Lower leg skin (tissue), 4 donors: ENCODE measurements around the gene NPY5R. TPM values are rescaled to one million over a fixed set of nuclear protein-coding genes. Genes with fewer than 3 reads are reported as not detected.

Experiments
- DNase-seq, 2 donors: peaks; one replicate each; pipeline ENCODE4 v3.0.0-alpha.2; 2019; ENCODE audit warnings: low spot score in 2 of 2
- H3K4me3 ChIP-seq: fragments of 200-600 bp; sonication (generic); 2 replicates; pipeline ENCODE4 v1.5.1; 2017; ENCODE audit warnings: mild to moderate bottlenecking, low read depth; ENCODE audit not compliant: poor library complexity, severe bottlenecking
- POLR2A ChIP-seq, 2 donors: fragments of 450-650 bp; IDR thresholded peaks; one replicate each; pipeline ENCODE4 v1.6.1; 2016 to 2017; ENCODE audit warnings: antibody characterized with exemption in 2 of 2, mild to moderate bottlenecking in 1 of 2, moderate library complexity in 1 of 2
- WGBS, 2 donors: methylation state at CpG; one replicate each; pipeline ENCODE4 v1.1.5; 2018; 5-methylcytosine and 5-hydroxymethylcytosine counted together
- intact Hi-C: fragments of 100-400 bp; cut with DNase I; formaldehyde crosslinking; loops from one replicate; pipeline ENCODE4 v1.15.0; 2023; ENCODE audit warnings: low total_unique reads
- total RNA-seq, 4 donors: library from RNA; depleted of rRNA; stranded (reverse); fragments of >200 nt; gene quantifications; one replicate each; pipeline ENCODE4 v1.1.0, GENCODE V29; 2016
- TF ChIP-seq, protein P1 (sequence below), 3 donors: fragments of 450-650 bp; IDR thresholded peaks; one replicate each; pipeline ENCODE4 v1.5.1; 2016; ENCODE audit warnings: antibody characterized with exemption in 3 of 3, mild to moderate bottlenecking in 3 of 3, moderate library complexity in 2 of 3

The NPY5R gene
- total RNA-seq, 4 donors from 2014 or later = 0.80 to 1.4 (median 0.83) TPM; not detected in 1

DNA sequence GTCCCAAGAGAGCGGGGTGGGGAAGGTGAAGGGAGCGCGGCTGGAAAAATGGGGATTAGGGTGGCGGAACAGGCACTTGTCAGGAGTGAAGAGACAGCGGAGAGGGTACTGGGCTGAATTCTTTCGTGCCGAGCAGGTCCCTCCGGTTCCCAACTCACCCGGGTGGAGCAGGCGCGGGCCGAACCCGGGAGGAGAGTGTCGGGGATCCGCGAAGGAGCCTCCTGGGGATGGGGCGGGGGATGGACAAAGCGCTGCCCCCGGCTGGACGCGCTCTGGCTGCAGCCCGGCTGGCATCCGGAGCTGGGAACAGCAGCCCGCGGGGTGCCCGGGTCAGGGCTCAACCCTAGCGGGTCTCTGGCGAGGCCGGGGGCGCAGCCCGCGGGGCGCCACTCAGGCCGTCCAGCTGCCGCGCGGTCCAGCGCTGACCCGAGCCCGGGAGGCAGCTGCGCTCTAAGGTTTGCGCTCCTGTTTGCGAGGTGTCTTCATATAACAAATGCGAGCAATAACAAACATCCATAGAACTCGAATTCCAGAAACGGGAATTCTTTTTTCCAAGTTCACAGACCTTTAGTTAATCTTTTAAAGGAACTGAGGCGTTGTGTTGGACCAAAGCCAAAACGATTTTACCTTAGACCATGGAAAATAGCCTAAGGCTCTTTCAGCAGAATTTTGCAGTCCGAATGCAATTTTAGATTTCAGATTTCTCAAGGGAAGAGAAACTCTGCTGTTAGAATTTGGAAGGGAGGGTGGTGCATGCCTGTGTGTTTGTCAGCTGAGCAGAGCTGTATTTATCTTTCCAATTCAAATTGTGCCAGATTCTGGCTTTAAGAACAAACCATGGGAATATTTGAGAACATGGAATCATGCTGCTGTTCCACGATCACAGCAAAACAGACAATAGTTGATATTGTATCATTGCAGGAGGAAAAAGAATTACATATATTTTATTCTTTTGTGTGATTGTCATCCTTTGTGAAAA, 744 bp downstream of the NPY5R start:
- TF ChIP-seq, protein P1, sequence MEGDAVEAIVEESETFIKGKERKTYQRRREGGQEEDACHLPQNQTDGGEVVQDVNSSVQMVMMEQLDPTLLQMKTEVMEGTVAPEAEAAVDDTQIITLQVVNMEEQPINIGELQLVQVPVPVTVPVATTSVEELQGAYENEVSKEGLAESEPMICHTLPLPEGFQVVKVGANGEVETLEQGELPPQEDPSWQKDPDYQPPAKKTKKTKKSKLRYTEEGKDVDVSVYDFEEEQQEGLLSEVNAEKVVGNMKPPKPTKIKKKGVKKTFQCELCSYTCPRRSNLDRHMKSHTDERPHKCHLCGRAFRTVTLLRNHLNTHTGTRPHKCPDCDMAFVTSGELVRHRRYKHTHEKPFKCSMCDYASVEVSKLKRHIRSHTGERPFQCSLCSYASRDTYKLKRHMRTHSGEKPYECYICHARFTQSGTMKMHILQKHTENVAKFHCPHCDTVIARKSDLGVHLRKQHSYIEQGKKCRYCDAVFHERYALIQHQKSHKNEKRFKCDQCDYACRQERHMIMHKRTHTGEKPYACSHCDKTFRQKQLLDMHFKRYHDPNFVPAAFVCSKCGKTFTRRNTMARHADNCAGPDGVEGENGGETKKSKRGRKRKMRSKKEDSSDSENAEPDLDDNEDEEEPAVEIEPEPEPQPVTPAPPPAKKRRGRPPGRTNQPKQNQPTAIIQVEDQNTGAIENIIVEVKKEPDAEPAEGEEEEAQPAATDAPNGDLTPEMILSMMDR (IDR thresholded peaks at IDR 0.05) = no peak
- TF ChIP-seq POLR2A (IDR thresholded peaks at IDR 0.05) = no peak
- intact Hi-C loops = no loop called here

DNA sequence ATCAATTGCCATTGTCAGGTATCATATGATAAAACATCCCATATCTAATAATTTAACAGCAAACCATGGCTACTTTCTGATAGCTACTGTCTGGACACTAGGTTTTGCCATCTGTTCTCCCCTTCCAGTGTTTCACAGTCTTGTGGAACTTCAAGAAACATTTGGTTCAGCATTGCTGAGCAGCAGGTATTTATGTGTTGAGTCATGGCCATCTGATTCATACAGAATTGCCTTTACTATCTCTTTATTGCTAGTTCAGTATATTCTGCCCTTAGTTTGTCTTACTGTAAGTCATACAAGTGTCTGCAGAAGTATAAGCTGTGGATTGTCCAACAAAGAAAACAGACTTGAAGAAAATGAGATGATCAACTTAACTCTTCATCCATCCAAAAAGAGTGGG, 7.0 kb downstream of the NPY5R start:
- DNase-seq = no peak
- intact Hi-C loops = no loop called here
- TF ChIP-seq, protein P1 (IDR thresholded peaks at IDR 0.05) = no peak
- no peak for TF ChIP-seq POLR2A (IDR thresholded peaks at IDR 0.05)
- no peak overlapping the region for H3K4me3 ChIP-seq

More for the DNA sequence above, 744 bp downstream of the NPY5R start:
- H3K4me3 ChIP-seq = peak overlapping the region; percentile 24
- 2% methylated on average over 44 to 50 of the region's 50 CpGs for WGBS, 2 donors
- peak in 1 of 2 donors; percentile 83 for DNase-seq

DNA sequence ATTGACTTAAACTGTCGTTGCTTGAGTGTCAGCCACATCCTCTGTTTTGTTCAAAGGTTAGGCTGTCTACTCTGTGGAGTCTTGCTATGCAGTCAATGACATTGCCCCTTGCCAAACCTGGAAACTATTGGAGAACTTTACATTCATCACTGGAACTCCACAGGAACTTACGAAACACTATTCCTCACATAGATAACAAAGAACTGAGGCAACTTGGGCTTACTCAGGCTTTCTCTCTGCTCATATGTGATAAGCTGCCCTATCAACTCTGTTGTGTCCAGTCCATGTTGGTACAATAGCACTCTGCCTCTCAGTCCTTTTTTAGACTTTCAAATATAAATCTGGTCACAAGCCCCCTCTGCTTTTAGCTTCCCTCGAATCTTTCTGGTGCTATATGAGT, 9.4 kb downstream of the NPY5R start:
- intact Hi-C loops = no loop called here
- no peak for DNase-seq
- H3K4me3 ChIP-seq = no peak overlapping the region
- 73 to 75% methylated on average over 3 of the region's 3 CpGs for WGBS, 2 donors
- TF ChIP-seq, protein P1 (IDR thresholded peaks at IDR 0.05) = no peak
- no peak for TF ChIP-seq POLR2A (IDR thresholded peaks at IDR 0.05)

DNA sequence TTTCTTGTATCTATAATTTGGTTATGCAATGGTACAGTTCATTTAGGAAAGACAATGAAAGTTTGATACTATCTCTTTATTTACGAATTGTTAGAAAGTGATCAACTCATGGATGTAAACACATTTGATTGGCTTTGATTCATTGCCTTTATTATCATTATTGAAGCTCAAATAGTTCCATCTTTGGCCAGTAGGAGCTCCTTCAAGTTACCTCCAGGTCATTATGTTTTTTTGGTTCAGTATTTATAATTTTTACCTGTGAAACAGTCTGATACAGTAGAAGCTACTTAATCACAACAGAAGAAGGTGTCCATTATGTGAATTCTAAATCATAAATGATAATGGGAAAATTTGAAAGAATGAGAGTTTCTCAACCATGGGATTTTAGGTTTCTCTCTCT, 12.4 kb downstream of the NPY5R start:
- intact Hi-C loops = no loop called here
- H3K4me3 ChIP-seq = no peak overlapping the region
- 80 to 82% methylated on average over 1 of the region's 1 CpG for WGBS, 2 donors
- TF ChIP-seq, protein P1 (IDR thresholded peaks at IDR 0.05) = no peak
- no peak for TF ChIP-seq POLR2A (IDR thresholded peaks at IDR 0.05)
- DNase-seq = no peak

DNA sequence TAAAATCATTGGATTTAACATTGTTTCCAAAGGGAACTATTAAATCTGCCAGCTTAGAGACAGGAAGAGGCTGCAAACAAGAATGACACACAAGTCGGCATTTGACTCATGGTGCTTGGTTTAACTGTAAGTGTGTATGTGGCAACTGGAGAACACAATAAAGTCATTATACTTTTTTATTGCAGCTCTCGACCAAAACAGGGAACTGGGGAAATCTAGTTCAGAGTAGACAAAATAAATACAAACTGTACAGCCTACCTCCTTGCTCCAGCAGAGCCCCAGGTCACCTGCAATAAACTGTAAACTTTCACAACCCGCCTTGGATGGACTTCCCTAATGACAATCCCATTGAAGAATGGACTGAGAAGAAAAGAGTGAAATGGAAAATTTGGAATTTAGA, 24.0 kb downstream of the NPY5R start:
- TF ChIP-seq, protein P1 (IDR thresholded peaks at IDR 0.05) = no peak
- no peak for TF ChIP-seq POLR2A (IDR thresholded peaks at IDR 0.05)
- WGBS, 2 donors = 56 to 61% methylated on average over 3 of the region's 3 CpGs
- intact Hi-C loops = no loop called here
- DNase-seq = no peak
- no peak overlapping the region for H3K4me3 ChIP-seq
